Measurements from ENCODE around the gene CABLES1. TPM values are rescaled to one million over a fixed set of nuclear protein-coding genes. Genes with fewer than 3 reads are reported as not detected.

CABLES1 gene
- total and polyA plus RNA-seq, 2 of the 8 experiments (the other 6 are each of a cell fraction or from before 2014, with no cell fraction given): 9.2 to 26.4 TPM

GRCh38 chr18:23127090-23127489 is 8.2 kb upstream of the CABLES1 start:
- Histone ChIP-seq H2BK20ac (ENCODE audit: low read length) (no peak overlapping the region), H3K14ac (ENCODE audit: insufficient read length) (no peak overlapping the region), H3K79me1 (ENCODE audit: low read depth, low read length) (no peaks in the 10 kb centered on the region), H2BK15ac (ENCODE audit: low read length) (no peak overlapping the region), H3K23ac (ENCODE audit: insufficient read length) (no peak overlapping the region), H3K18ac (ENCODE audit: extremely low read depth, low read length) (no peak overlapping the region), H3K27me3 (replicated peaks in 1 of 4; ENCODE audit: control insufficient read depth in 3 of 4, extremely low read depth in 1 of 4, insufficient read depth in 3 of 4, low read length in 3 of 4) (no peaks in the 10 kb centered on the region), H3K4me3 (ENCODE audit: extremely low read depth in 1 of 4, insufficient read depth in 2 of 4, low read depth in 3 of 4, low read length in 4 of 4) (no peak overlapping the region), H4K5ac (ENCODE audit: insufficient read length, low read depth, low read length) (no peak overlapping the region), H3K4me2 (ENCODE audit: insufficient read depth in 1 of 2, low read depth in 2 of 2, low read length in 2 of 2) (no peak overlapping the region), H3K23me2 (ENCODE audit: low read depth, low read length) (no peaks in the 10 kb centered on the region), H4K20me1 (replicated peaks in 1 of 2; ENCODE audit: control insufficient read depth in 1 of 2, insufficient read depth in 2 of 2, low read length in 2 of 2) (no peaks in the 10 kb centered on the region), H3K79me2 (ENCODE audit: control insufficient read depth in 1 of 2, insufficient read depth in 2 of 2, low read length in 2 of 2) (no peaks in the 10 kb centered on the region), H3K4ac (replicated peaks; ENCODE audit: insufficient read length, low read depth, low read length) (no peak overlapping the region), H3K4me1 (replicated peaks in 1 of 4; ENCODE audit: control insufficient read depth in 3 of 4, insufficient read depth in 4 of 4, low read length in 3 of 4) (peaks cover 0 to 3% (median 1%) of the 10 kb centered on the region in 4 experiments; a peak in 3 of 7 replicates), H3K9me3 (ENCODE audit: insufficient read depth in 2 of 2, low read depth in 1 of 2, low read length in 1 of 2) (no peaks in the 10 kb centered on the region), H3K9ac (replicated peaks in 1 of 4; ENCODE audit: extremely low read depth in 1 of 4, low read depth in 3 of 4, low read length in 3 of 4) (no peak overlapping the region), H2AK5ac (ENCODE audit: low read depth, low read length) (no peak overlapping the region), H2AFZ (ENCODE audit: low read length) (no peak overlapping the region), H3K56ac (replicated peaks; ENCODE audit: insufficient read length, low read depth, low read length) (no peak overlapping the region), H4K8ac (ENCODE audit: extremely low read depth, insufficient read depth, low read length) (no peak overlapping the region), H2BK120ac (replicated peaks; ENCODE audit: low read depth, low read length) (no peak overlapping the region), H3K27ac (ENCODE audit: low read depth, low read length) (no peak overlapping the region), H3K36me3 (ENCODE audit: control insufficient read depth in 2 of 4, insufficient read depth in 4 of 4, low read length in 3 of 4) (no peaks in the 10 kb centered on the region), H2BK5ac (ENCODE audit: low read depth, low read length) (no peak overlapping the region), H4K91ac (replicated peaks; ENCODE audit: insufficient read length, low read length) (no peak overlapping the region), H2BK12ac (ENCODE audit: low read depth, low read length) (no peak overlapping the region)
- FAIRE-seq: no peak
- WGBS, 2 experiments (ENCODE audit: extremely low coverage in 1 of 2, insufficient coverage in 1 of 2, insufficient read length in 1 of 2, insufficient replicate concordance in 2 of 2, low coverage in 1 of 2, low lambda C conversion rate in 2 of 2, missing lambda C conversion rate in 1 of 2): 92% methylated on average over 6 of the region's 6 CpGs; no CpG with 5 or more reads in 1 of the 2 experiments
- ChIA-PET POLR2A (ENCODE audit: partially characterized antibody) (interaction anchor here (0.9 to 1.3 kb wide), 3 partner anchors 9 to 21 kb away, joined by 3 to 4 read pairs (median 3); no protein-coding TSS in a partner anchor), CTCF (ENCODE audit: partially characterized antibody) (interaction anchor here (0.8 to 2.2 kb wide), 4 partner anchors 20 to 313 kb away, joined by 3 to 7 read pairs (median 4); no protein-coding TSS in a partner anchor)
- DNase-seq (ENCODE audit: low read depth in 1 of 2, low spot score in 2 of 2): no peak
- TF ChIP-seq MAFK (IDR thresholded peaks at IDR 0.05; ENCODE audit: low read depth, low read length) (no peak), SIRT6 (IDR thresholded peaks at IDR 0.05; ENCODE audit: low read length) (no peak), HDAC6 (IDR thresholded peaks at IDR 0.05; ENCODE audit: low read depth, low read length) (no peak), KDM4A (IDR thresholded peaks at IDR 0.05; ENCODE audit: low read depth, low read length, severe bottlenecking) (no peak), TAF1 (IDR thresholded peaks at IDR 0.05; ENCODE audit: low read depth, low read length) (no peak), CTBP2 (IDR thresholded peaks at IDR 0.05; ENCODE audit: borderline replicate concordance, insufficient read depth, insufficient read length, low read length) (no peak), SIN3A (conservative IDR thresholded peaks at IDR 0.05 in 1 of 2, IDR thresholded peaks at IDR 0.05 in 1 of 2; ENCODE audit: low read depth in 1 of 2, low read length in 2 of 2) (no peak), RNF2 (IDR thresholded peaks at IDR 0.05; ENCODE audit: borderline replicate concordance, low read depth, low read length, missing control alignments, poor library complexity, severe bottlenecking) (no peak), HDAC2 (IDR thresholded peaks at IDR 0.05; ENCODE audit: borderline replicate concordance in 1 of 2, low read depth in 2 of 2, low read length in 2 of 2) (no peak), JUN (IDR thresholded peaks at IDR 0.05; ENCODE audit: low read depth, low read length) (no peak), RFX5 (IDR thresholded peaks at IDR 0.05; ENCODE audit: borderline replicate concordance, low read depth, low read length) (no peak), NRF1 (IDR thresholded peaks at IDR 0.05; ENCODE audit: low read depth, low read length) (no peak), CBX8 (IDR thresholded peaks at IDR 0.05; ENCODE audit: borderline replicate concordance, low read depth, low read length) (no peak)
